Measurements from ENCODE around the gene NTRK1.

Gene NTRK1

DNA sequence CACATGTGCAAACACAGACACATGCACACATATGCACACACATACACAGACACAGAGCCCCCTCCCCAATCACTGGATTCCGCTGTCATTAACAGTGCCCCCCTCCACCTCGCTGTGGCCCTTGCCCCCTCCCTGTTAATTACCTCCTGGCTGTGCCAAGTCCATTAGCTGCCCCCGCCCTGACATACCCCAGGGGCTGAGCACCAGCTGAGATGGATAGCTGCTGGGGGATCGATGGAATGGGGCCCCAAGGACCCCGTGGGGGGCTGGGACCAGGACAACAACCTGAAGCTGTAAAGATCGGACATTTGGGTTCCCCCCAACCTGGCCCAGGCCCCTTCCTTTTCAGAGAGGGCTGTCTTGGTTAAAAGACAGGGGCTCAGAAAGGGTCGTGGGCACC lies 23.3 kb downstream of the NTRK1 start:
- DNase-seq, result no peak

DNA sequence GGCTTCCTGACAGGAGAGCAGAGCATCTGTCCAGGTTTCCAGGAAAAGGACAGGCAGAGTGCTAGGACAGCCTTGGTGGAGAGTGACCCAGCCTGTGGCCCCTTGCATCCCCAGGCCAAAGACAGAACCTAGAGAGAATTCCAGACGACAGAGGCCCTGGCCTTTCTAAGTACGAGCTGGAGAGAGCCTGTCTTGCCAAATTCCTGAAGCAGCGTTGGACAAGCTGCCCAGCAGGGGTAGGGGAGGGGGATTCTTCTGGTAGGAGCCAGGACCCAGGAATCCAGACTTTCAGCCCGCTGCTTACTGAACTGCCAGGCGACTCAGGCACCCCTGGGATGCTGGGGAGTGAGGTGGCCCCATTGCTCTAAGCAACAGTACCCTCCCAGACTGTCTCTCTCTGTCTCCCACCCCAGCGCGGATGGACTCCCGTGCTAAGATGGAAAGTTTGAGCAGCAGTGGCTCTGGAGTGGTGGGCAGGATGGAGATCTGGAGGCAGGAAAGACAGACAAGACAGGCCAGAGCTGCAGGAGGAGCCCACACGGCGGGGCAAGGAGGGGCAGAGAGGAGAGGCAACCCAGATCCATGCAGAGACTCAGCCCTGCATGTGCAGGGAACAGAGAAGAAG lies 24.0 kb downstream of the NTRK1 start:
- DNase-seq, result no peak

DNA sequence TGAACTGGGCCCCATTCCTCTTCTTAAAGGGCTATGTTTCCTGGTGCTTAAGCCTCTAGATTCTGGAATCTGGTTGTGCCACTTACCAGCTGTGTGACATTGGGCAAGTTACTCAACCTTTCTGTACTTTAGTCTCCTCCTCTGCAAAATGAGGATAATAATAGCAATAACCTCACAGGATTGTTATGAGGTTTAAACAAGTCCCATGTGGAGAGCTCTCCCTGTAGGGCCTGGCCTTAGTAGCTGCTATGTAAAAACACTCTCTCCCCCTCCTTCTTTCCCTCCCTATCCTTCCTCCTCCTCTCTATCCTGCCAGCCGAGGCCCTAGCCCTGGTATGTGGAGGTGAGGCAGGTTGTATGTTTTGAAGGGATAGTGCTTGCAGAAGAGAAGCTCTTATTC lies 24.6 kb downstream of the NTRK1 start:
- no peak for DNase-seq

DNA sequence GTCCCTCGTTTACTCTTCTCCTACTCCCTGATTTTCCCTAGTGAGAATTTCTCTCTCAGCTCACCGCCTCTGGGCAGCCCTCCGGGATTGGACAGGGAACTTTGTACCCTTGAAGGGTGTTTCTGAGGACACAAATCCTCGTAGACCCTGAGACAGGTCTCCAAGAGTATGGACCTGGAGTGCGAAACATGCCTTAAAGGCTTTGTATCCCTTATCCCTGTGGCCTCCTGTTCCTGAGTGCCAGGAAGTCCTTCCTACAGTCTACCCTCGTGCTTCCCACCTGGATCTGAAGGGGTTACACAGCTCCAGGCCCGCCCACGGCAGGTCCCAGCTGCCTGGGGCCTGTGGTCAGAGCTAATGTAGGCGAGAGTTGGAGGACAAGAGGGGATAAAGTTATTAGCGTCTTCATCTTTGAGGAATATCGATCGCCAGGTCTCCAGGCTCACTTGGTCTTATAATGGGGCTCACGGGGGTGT lies 25.3 kb downstream of the NTRK1 start:
- no peak for DNase-seq

DNA sequence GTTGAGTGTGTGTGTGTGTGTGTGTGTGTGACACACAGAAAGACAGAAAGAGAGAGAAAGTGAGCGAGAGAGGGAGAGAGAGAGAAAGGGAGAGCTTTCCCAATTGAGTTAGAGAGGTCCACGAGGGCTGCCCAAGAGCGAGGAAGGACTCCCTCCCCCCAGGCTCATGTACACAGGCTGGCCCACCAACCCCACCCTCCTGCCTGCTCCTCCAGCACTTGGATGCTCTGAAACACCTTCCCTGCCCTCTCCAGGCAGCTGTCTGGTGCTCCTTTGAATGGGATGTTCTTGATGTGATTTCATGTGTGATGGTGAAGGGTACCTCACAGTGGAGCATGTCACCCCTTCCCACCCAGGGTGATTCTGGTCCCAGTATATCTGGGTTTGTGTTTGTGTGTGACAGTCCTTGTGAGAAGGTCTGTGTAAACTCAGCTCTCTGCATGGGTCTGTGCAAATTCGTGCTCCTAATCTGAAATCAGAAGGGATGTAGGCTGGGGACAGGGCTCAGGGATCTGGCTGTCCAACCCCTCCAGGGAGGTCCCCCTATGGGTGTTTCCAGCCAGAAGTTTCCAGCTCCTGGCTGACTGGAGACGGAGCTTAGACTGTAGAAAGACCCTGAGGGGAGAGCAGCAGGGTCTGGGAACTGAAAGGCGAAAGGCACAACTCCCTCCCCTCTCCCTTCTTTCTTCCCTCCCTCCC lies 26.1 kb downstream of the NTRK1 start:
- DNase-seq, result no peak

DNA sequence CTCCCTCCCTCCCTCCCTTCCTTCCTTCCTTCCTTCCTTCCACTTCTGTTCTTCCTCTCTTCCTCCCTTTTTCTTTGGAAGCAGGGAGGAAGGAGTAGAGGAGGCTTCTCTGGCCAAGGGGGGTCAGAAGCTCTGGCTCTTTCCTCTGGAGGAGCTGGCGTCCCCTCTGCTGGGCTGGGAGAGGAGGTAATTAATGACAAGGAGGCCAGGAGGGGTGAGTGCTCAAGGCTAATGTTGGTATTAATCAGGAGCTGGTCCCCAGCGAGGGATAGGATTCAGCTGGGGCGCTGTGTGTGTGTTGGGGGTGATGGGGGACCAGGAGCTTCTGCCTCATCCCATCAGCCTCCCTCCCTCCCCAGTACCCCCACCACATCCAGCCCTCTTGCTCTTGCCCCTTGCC lies 26.7 kb downstream of the NTRK1 start:
- DNase-seq, result no peak

DNA sequence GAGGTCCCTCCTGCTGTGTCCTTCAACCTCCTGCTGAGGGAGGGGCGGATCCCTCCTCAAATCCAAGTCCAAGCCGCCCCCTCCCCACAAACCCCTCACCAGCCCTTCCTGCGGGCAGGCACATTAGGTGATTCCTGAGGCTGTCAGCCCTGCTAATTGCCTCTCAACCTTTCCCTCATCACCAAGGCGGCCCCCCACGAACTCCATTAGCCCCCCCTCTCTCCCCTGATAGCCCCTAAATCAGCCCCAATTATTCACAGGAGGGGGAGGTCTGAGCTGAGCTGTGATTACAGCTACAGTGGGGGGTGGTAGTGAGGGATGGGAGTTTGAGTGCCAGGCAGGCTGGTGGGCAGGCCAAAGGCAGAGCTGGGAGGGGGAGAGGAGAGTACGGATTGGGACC lies 27.1 kb downstream of the NTRK1 start:
- no peak for DNase-seq

DNA sequence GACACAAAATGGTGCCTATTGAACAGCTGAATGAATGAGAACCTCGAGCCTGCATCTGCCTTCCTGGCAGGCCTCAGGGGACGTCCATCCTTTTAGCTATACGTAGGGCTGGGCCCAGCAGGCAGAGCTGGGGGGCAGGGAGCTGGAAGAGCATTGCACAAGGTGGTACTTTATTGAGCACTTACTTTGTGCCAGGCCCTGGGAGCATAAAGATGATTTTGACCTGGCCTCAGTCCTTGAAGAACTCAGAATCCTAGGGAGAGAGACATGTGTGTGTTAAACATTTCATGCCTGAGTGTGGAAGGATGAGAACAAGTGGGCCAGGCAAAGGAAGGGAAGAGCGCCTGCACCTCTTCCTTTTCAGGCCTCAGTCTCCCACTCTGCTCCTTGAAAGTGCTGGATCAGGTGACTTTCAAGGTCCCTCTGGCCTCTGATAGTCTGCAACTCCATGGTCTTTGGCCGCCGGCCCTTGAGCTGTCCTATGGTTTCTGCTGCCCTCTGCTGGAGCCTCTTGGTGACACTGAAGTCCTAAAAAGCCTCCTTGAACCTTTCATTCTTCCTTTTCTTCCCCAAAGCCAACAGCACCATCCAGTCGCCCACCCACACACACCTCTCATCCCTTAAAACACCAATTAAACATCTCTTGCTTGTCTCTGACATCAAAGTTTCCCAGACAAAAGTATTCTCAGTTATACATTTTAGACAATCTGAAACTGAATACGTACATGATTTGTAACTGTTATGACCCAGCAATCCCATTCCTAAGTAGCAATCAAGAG lies 29.3 kb downstream of the NTRK1 start:
- peak; percentile 86 for DNase-seq

DNA sequence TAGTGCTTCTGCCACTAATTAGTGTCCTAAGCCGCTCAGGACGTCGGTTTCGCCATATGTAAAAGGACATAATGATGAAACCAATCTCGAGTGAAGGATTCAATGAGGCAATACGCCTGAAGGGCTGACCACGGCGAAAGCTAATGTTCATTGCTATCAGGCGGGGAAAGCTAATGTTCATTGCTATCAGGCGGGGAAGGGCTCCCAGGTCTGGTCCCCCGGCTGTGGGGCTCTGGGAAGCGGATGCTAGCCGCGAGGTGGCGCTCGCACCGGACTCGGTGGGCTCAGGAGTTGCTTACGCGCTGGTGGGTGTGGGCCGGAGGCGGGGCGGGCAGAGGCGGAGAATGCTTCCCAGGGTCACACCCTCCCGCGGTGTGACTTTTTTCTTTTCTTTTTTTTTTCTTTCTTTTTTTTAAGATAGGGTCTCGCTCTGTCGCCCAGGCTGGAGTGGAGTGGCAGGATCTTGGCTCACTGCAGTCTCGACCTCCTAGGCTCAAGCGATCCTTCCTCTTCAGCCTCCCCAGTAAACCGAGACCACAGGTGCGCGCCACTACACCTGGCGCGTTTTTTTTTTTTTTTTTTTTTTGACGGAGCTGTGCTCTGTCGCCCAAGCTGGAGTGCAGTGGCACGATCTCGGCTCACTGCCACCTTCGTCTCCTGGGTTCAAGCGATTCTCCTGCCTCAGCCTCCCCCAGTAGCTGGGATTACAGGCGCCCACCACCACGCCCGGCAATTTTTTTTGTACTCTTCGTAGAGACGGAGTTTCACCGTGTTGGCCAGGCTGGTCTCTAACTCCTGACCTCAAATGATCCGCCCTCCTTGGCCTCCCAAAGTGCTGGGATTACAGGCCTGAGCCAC lies 31.8 kb downstream of the NTRK1 start:
- DNase-seq, result peak; percentile 95

DNA sequence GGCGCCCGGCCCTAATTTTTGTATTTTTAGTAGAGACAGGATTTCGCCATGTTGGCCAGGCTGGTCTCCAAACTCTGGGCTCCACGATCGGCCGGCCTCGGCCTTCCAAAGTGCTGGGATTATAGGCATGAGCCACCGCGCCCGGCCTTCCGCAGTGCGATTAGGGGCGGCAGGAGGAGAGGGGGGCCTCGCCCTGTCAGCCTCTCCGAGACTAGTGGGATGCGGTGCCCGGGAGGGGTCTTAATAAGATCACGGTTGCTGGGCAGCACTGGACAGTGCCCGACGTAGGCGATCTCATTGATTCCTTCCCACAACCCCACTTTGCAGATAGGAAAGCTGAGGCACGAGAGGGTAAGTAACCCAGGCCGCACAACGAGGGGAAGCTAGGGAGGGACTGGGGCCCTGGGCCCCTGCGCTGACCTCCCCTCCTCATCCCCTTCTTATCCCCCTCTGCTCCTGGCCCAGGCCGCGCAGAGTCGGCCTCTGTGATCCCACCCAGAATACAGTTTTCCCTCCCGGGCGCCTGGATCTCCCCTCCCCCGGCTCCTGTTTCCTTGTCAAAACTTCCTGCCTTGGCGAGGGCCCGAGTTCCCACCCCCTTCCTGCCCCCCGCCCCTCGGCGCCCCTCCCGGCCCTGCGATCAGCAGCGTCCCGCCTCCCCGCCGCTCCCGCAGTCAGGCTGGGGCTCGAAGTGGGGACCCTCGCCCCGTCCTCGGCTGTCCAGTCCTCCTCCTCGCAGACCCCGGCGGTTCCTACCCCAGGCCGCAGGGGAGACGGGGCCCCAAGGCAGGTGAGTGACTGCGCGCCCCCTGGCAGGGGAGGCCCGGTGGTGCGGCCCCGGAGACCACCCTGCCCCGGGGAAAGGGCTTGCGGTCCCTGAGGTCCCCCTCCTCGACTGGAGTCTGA lies 32.6 kb downstream of the NTRK1 start, which contains the start of gene PEAR1:
Gene PEAR1, plus strand, starts transcription at position 671 of the 906 bp plus-strand sequence. CDS start 10,209 bp downstream, outside the sequence.
- peak; percentile 88 for DNase-seq

DNA sequence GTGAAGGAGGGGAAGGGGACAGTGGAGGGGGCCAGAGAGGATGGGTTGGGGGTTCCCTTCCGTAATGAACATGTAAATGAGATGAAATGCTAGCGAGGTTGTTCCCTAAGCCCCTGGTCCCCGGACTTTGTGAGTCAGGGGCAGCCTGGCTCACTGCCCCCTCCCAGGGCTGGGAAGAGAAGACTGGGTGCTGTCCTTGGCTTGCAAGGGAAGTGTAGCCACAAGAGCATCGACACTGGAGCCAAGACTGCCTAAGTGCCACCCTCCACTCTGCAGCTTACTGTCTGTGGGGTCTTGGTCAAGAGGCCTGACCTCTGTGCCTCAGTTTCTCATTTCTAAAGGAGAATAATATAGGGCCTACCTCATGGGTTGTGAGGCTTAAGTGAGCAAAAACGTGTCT lies 33.3 kb downstream of the NTRK1 start:
- DNase-seq, result no peak

DNA sequence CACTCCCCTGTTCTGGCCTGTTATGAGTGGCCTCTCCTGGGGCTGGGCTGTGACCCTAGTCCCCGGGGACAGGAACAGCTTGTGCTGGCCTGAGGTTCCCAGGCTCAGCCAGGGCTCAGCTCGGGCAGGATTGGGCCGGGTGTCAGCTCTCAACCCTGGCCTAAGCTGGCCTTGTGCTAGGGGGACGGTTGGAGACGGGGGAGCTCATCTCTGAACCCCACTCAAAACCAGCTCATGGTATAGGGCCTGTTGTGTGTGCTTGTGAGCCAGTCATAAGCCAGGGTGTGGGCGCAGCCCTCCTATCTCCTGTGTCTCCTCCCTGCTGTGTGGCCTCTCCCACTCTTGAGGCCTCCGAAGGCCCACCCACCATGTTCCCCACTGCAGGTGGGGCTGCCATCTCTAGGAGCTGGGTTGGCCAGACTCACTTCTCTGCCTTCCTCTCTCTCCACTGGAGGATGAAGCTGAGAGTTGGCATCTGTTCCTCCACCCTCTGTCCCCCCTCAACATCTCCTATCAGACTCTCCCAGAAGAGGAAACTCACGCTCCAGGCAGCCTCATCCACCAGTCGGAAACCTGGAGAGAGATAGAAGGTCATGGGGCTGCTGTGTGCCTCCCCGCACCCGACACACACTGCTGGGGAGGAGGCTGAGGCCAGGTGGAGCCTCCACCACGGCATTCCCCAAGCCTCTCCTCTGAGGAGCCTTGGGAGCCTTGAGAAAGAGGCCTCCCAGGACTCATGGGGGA lies 34.2 kb downstream of the NTRK1 start:
- no peak for DNase-seq

DNA sequence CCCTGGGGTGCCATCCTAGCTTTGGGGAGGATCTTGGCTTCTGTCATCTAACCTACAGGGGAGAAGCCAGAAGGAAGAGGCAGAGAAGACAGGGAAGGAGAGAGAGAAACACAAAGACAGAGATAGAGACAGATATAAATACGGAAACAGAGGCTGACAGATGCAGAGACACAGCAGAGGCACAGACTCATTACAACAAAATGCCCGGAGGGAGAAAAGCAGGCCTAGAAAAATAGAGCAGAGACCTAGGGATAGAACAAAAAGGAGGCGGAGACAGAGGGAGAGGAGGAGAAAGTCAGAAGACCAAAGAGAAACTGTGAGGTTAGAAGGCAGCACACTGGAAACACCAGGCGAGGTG lies 34.8 kb downstream of the NTRK1 start:
- DNase-seq, result no peak

DNA sequence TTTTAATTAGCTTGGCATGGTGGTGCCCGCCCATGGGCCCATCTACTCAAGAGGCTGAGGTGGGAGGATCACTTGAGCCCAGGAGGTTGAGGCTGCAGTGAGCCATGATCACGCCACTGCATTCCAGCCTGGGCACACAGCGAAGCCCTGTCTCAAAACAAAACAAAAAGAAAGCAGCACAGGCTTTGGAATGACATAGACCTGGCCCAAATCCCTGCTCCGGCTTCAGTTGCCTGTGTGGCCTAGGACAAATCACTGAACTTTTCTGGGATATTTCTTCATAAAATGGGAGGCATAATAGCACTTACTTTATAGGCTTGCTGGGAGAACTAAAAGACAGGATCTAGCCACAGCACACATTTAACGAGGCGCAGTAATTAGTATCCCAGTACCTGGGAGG lies 35.3 kb downstream of the NTRK1 start:
- no peak for DNase-seq

DNA sequence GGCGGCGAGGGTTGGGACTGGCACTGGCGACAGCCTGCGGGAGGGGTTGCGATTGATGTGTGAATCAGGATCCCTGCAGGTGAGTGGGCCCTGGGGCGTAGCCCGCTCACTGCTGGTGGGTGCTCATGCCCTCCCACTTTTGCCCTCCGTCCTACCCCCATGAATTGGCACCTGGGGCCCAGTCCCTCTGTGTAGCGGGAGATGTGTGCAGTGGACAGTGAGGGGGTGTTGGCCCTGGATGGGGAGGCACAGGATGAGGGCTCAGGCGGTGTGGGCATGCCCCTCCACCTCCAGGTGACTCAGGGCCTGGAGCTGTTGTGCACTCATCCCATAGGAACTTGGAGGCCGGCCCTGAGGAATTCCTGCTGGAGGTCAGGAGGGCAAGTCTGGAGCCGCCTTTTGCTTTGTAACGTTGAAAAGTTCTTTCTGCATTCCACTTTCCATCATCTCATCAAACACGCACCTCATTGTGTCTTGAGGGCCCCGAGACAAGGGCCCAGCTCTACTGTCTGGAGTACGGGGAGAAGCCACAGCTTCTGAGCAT lies 35.9 kb downstream of the NTRK1 start:
- no peak for DNase-seq

DNA sequence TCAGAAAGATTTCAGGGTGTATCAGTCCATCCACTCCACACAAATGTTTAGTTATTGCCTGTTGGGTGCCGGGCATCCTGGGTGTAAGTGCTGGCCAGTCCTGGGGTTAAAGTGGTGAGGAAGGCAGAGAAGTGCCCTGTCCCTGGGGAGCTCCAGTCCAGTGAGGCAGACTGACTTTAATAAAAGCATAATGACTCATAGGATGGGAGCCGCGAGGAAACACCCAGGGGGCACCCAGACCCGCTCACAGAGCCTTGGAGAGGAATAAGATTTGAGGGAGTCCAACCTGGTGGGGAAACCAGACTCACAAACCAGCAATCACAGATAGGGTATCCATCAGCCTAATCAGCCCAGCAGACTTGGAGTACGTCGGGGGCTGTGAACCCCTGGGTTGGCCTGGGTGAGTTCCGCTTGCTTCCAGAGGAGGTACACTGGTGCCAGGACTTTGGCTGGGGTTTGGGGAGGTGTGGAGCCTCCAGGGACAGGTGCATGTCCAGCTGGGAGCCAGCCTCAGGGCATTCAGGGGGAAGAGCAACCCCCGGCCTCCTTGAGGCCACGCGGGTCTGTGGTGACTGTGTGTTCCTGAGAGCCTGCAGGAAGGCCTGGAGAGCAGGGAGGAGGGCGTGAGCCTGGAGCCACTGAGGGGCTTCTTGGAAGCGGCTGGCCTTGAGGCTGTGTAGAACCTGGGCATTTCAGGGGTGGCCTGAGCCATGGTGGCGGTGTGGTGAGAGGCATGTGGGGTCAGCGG lies 36.6 kb downstream of the NTRK1 start:
- no peak for DNase-seq

DNA sequence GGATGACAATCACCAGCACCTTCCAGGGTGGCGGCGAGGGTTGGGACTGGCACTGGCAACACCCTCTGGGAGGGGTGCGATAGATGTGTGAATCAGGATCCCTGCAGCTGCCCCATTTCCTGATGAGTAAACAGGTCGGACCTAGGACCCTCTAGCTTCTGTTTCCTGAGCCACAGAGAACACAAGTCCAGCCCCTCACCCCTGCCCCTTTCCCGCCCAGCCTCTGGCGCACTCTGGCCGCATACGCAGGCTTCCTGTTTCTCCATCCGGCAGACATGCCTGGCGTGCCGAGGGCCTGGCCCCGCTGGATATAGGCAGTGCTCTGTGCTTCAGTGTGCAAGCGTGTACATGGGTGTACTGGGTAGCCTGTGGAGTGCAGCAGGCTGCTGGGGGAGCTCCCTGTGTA lies 37.5 kb downstream of the NTRK1 start:
- peak; percentile 83 for DNase-seq

DNA sequence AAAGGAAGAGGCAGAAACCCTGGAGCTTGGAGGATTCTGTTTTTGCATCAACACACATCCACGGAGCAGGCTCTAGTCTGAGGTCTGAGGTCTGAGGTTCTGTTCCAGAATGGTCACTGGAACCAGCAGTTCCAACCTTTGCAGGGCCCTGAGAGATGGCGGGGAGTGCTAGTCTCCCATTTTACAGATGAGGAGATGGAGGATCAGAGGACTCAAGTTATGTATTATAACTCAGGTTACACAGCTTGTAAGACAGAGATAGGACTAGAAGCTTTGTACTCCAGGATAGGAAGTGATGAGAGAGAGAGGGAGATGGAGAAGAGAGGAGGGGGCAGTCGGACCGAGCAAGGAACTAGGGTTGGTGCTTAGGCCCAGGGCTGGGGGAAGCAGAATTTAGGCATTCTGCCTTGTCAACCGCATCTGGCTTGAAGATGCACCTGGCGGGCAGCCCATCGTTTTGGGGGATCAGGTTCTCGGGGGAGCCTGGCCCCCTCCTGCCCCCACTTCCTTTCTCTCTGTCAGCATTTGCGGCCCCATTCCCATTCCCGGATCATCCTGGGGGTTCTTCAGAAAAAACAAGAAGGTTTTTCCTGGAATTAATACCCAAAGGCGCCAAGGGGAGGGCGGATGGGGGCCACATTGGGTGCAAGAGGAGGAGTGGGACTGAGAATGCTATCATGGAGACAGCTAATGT lies 38.5 kb downstream of the NTRK1 start:
- no peak for DNase-seq

DNA sequence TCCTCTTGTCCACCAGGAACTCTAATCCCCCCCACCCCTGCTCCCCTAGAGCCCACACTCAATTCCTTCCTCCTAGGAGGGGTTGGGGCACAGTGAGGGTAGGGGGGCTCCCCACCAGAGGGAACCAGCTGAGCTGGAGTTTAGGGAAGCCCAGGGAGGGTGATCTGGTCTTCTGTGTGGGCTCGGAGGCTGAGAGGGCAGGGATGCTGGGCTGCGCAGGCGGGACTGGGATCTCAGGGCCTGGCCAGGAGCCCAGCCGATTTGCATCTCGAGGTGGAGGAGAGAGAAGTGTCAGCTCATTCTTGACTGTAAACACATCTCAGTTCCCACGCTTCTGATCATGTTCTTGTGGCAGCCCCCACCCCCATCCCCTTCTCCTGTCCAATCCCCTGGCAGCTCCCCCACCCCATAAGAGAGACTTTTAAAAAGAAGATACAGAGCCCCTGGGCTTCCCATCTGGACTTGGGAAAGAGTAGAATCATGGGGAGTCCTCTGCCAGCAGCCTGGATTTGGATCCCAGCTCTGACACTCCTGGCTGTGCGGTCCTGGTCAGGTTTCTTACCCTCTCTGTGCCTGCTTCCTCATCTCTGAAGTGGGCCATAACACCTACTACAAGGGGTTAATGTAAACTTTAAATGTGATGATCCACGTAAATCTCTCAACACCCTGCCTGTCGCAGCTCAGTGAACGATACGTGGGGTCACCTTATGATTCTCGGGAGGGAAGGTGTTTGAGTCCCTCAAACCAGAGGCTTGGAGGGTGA lies 39.5 kb downstream of the NTRK1 start:
- DNase-seq, result no peak
